ENCODE results near the gene CHRNA7.
"Not testable (repeated sequence)": the region's sequence is repeated elsewhere in the genome, so short reads cannot be mapped to it uniquely, and the experiment has no call there.

Gene CHRNA7

GRCh38 chr15:32166270-32166669 is 136.0 kb downstream of the CHRNA7 start:
- not testable (repeated sequence) for DNase-seq (ENCODE audit: insufficient read length, low spot score); FAIRE-seq

- not testable (repeated sequence) for DNase-seq (ENCODE audit: insufficient read length, low spot score); FAIRE-seq
Measured at GRCh38 chr15:32167913-32168312, 137.6 kb downstream of the CHRNA7 start.

- not testable (repeated sequence) for DNase-seq (ENCODE audit: insufficient read length, low spot score); FAIRE-seq
Measured at GRCh38 chr15:32180579-32180978, 150.3 kb downstream of the CHRNA7 start.

GRCh38 chr15:32193780-32194179 is 163.5 kb downstream of the CHRNA7 start:
- not testable (repeated sequence) for FAIRE-seq

GRCh38 chr15:32196206-32196605 is 165.9 kb downstream of the CHRNA7 start:
- not testable (repeated sequence) for DNase-seq (ENCODE audit: insufficient read length, low spot score); FAIRE-seq

More at GRCh38 chr15:32193780-32194179, 163.5 kb downstream of the CHRNA7 start:
- not testable (repeated sequence) for DNase-seq (ENCODE audit: insufficient read length, low spot score)

- not testable (repeated sequence) for DNase-seq (ENCODE audit: insufficient read length, low spot score); FAIRE-seq
Measured at GRCh38 chr15:32198938-32199337, 168.6 kb downstream of the CHRNA7 start.

- peak; percentile 51 for FAIRE-seq
Measured at GRCh38 chr15:32209081-32209480, 178.8 kb downstream of the CHRNA7 start.

GRCh38 chr15:32218666-32219065 is 188.4 kb downstream of the CHRNA7 start:
- FAIRE-seq (no peak), DNase-seq (ENCODE audit: insufficient read length, low spot score) (no peak)

More at GRCh38 chr15:32209081-32209480, 178.8 kb downstream of the CHRNA7 start:
- DNase-seq (ENCODE audit: insufficient read length, low spot score): not testable (repeated sequence)

All from HTR-8/SVneo (cell line).